Measurements from ENCODE around the gene CD93. TPM values are rescaled to one million over a fixed set of nuclear protein-coding genes. Genes with fewer than 3 reads are reported as not detected.

CD93 gene
- total RNA-seq, 1 donor from 2014 or later: 101 TPM

DNA sequence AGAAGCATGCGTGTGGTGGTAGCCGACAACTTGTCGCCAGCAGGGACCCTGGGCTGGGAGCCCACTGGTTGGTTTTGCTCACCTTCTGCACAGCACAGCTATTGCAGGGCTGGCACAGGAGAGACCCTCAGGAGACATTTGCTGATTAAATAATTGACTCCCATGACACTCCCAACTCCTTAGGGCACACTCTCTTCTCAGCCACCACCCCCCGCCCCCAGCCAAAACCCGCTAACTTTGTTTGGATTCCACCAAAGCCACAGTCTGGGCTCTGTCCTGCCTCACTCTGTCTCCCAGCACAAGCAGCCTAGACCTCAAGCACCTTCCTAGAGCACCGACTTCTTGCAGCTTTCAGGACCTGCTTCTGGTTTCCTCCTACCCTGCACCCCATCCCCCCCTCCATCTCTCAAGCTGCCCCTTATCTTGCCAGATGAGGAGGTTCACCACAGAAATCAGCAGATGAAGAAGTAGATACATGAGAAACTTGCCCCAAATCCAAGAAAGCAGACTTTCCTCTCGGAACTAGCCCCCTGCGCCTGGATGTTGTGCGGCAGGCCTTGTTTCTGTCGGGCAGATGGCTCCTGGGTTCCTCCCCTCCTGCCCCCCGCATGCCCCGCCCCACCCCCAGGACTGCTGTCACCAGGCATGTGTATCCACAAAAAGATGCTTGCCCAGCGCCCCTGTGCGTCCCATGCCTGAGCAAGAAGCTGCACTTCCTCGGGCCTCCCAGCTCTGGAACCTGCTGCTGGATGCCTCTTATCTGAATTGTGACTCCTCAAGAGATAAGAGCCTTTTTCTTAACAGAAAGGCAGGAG is 35.0 kb upstream of the CD93 start:
- no peak for DNase-seq (ENCODE audit: low read depth in 2 of 2)

GRCh38 chr20:23120261-23120660 is 34.1 kb upstream of the CD93 start:
- DNase-seq (ENCODE audit: low read depth in 2 of 2): no peak

DNA sequence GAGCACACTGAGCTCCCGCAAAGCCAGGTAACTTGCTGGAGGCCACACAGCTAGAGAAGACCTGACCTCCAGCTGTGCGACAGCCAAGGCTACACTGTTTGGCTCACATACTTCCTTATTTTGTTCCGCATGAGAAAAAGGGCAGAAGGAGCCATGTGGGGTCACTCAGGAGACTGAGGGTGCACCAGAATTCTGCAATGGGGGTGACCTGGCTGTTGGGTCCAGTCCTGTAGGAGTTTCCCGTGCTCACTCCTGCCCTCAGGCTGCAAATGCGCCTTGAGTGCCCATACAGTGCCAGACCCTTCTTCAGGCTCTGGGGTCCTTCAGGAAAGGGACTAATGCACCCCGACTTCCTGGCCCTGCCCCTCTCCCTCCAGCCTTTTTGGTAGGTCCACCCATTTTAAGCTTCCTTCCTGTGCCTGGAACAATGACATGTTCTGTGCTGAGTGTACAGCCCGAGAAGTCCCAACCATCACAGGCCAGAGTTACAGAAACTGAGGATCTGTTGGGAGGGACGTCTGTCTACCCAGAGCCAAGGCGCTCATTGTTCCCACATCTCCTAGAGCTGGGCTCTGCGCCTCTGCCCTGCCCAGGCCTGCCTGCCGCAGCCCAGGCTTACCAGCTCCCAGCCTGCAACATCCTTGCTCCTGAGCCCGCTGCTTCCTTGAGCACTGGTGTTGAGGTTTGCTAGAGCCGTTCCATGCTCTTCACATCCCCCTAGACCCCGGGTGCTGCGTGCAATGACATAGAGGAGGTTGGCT is 33.5 kb upstream of the CD93 start:
- DNase-seq (ENCODE audit: low read depth in 2 of 2): no peak

DNA sequence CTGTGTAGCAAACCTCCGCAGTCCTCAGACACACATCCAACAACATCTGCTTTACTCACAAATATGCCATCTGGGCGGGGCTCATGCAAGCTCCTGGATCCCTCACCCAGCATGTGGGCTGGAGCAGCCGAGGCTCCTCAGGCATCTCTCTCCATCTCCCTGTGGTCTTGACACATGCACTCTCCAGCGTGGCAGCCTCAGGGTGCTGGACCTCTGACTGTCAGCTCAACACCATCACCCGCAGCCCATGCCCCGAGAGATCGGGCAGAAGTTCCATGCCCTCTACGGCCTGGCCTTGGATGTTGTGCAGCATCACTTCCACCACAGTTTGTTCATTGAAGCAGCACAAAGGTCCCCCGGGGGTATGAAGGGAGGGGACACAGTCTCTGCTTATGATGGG is 32.6 kb upstream of the CD93 start:
- DNase-seq (ENCODE audit: low read depth in 2 of 2): no peak

DNA sequence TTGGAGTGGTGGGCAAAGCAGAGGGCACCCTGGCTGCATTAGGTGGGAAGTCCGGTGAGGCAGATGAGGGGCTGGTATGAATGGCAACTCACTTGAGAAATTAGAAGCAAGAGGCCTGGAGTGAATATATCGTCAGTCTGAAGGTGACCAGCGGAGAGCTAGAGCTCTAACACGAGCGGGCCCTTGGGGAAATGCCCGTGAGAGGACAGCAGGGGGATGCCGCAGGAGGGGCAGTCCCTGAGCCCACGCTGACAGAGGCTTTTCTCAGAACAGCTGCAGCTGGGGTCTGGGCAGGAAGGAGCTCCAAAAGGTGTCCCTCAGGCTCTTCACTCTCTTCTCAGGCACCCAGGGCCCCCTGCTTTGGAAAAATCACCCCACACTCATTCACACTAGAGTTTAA is 32.0 kb upstream of the CD93 start:
- no peak for DNase-seq (ENCODE audit: low read depth in 2 of 2)

DNA sequence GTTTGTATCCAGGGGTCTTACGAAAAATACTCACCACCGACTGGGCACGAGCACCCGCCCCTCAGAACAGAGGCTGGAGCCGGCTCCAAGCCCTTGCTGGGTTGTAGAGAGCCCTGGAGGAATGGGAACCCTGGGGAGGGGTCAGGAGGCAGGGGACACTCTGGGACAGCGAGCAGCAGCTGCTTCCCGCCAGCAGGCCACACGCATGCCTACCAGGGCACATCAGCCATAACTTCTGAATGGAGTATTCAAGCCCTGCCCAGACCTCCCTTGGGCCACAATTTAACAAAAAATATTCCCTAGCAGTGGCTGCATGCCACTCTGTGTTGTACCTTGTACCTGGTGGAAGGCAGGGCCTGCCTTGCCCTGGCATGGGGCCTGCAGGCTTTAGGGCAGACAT is 31.6 kb upstream of the CD93 start:
- no peak for DNase-seq (ENCODE audit: low read depth in 2 of 2)

DNA sequence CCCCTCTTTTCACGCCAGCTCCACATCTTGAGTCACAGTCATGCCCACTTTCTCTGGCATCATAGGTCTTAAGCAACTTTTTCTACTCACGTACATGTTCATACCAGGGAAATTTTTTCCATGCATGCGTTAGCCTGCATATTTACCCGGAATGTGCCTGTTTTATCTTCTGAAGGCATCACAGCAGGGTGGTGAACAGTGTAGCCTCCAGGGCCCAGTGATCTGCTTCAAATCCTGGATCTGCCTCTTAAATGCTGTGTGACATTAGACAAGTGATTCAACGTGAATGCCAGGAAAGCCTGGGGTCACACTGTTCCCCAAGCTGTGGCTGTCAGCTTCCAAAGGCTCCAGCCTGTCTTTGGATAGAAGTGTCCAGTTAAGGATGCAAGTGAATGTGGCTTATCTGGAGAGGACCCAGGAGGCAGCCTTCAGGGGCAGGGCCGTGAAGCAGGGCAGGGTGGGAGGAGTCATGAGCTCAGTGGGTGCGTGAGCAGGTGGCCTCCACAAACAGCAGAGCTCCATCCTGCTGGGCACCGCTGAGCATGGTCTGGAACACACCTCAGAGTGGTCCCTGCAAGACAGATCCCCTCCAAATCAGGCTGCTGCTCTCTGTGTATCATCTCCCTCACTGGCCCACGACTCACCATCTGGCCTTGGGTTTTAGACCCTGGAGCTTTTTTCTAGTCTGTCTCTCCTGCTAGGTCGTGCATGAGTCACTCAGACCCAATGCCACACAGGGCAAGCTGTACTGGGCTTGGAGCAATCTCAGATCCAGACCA is 30.4 kb upstream of the CD93 start:
- DNase-seq (ENCODE audit: low read depth in 2 of 2): no peak

- no peak for DNase-seq (ENCODE audit: low read depth in 2 of 2)
Measured at GRCh38 chr20:23115822-23116221, 29.7 kb upstream of the CD93 start.

- no peak for DNase-seq (ENCODE audit: low read depth in 2 of 2)
Measured at GRCh38 chr20:23114448-23115082, 28.4 kb upstream of the CD93 start.

DNA sequence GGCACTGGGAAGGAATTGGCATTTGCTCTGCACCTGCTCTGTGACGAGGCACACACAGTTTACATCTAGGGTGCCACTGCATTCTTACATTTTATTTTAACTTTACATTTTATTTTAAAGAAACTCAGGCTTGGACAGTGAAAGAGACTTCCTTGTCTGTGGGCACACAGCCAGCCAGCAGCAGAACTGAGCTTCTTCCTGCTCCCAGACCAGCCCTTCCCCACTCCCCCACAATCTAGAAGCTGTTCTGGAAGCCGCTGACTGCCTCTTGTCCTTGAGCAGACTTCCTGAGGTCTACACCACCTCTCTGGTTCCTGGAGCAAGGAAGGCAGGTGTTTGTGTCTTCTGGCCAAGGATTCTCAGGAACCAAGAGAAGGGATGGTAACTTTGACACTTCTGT is 27.9 kb upstream of the CD93 start:
- DNase-seq (ENCODE audit: low read depth in 2 of 2): peak in 1 of 2 donors; percentile 29

- no peak for DNase-seq (ENCODE audit: low read depth in 2 of 2)
Measured at GRCh38 chr20:23112595-23112994, 26.5 kb upstream of the CD93 start.

GRCh38 chr20:23111944-23112342 is 25.8 kb upstream of the CD93 start:
- no peak for DNase-seq (ENCODE audit: low read depth in 2 of 2)

DNA sequence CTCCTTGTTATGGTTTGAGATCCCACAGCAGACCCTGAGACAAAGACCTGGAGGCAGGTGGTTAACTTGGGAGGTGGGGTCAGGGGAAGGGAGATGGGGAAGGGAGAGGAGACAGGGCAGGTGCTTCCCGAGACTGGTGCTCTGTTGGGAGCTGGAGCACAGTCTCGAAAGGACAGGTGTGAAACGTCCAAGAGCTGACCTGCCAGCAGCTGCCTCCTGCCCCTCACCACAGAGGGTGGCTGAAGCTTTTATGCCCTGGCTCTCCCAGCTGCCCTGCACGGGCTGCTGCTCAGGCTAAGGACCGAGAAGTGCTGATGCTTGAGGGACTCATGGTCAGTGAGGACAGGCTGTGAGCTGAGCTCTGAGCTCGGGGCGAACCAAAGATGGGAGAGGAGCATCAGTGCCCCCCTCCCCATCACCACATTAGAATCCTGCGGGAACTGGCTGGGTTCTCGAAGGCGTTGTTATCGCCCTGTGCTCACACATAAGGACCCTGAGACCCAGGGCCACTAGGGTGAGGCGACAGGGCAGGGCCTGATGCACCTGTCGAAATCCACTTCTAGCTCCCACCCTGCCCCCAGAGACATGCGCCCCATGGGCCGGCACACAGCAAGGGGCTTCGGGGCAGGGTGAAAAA is 25.3 kb upstream of the CD93 start:
- no peak for DNase-seq (ENCODE audit: low read depth in 2 of 2)

- no peak for DNase-seq (ENCODE audit: low read depth in 2 of 2)
Measured at GRCh38 chr20:23108871-23109270, 22.7 kb upstream of the CD93 start.

GRCh38 chr20:23107466-23107865 is 21.3 kb upstream of the CD93 start:
- peak in 1 of 2 donors; percentile 16 for DNase-seq (ENCODE audit: low read depth in 2 of 2)

DNA sequence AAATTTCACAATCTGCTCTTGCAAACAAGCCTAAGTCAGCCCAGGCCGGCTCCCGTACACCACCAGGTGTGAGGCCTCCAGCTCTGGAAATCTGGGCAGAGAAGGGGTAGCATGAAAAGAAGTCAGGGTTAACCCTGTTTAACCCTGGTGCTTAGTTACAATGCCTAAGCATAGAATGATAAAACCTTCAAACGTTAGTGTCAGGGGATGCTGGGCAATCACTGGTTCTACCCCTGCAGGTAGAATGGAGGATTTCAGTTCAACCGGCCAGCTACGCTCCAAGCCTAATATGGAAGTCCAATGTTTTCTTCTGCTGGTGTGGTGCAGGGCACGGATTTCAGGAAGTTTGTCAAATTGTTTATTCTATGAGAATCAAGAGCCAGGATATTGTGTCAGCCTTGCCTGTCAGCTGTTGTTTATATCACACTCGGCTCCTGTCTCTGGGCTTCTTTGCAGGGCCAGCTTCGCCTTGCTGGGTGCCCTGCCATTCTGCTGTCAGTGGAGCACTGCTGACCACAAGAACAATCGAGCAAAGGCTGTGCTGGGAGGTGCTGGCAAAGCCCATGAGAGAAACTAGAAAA is 20.2 kb upstream of the CD93 start:
- DNase-seq (ENCODE audit: low read depth in 2 of 2): peak; percentile 88 to 95

- no peak for DNase-seq (ENCODE audit: low read depth in 2 of 2)
Measured at GRCh38 chr20:23105193-23105592, 19.1 kb upstream of the CD93 start.

- DNase-seq (ENCODE audit: low read depth in 2 of 2): peak in 1 of 2 donors; percentile 91
Measured at GRCh38 chr20:23103284-23104018, 17.3 kb upstream of the CD93 start.

GRCh38 chr20:23101696-23102406 is 15.7 kb upstream of the CD93 start:
- no peak for DNase-seq (ENCODE audit: low read depth in 2 of 2)

Data from dermis microvascular lymphatic vessel endothelial cell (primary cell).